Measurements from ENCODE around the gene AUTS2. TPM values are rescaled to one million over a fixed set of nuclear protein-coding genes. Genes with fewer than 3 reads are reported as not detected.

Gene AUTS2
- total and polyA plus RNA-seq, 2 of the 8 experiments (the other 6 are each of a cell fraction or from before 2014, with no cell fraction given) = 25.9 to 101 TPM

DNA sequence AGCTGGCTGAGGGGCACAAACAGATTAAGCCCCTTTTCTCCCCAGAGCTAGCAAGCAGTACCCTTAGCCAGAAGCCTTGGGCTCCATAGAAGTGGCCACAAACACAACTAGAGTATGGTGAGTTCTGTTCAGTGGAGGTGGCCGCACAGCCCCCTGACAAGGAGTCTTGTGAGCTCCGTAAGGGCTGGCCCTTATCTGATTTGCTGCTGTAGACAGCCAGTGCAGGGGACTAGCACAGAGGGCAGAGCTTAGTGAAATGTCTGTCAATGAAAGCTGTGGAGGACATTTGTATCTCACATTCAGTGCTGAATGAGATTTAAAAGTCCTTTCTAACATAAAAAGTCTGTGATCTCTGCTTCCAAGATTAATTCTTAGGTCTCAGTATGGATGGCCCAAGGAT lies 137.3 kb downstream of the AUTS2 start (continued):
- no peak for TF ChIP-seq SUZ12 (IDR thresholded peaks at IDR 0.05; ENCODE audit: low read length)
- TF ChIP-seq JUN (IDR thresholded peaks at IDR 0.05; ENCODE audit: low read depth, low read length) = no peak
- TF ChIP-seq NANOG (IDR thresholded peaks at IDR 0.05; ENCODE audit: insufficient read depth, low read depth, low read length, poor library complexity, severe bottlenecking) = no peak
